HG03108 (cell line): ENCODE results near the gene NCOA4.
"Not testable (repeated sequence)": the region's sequence is repeated elsewhere in the genome, so short reads cannot be mapped to it uniquely, and the experiment has no call there.

Experiments
- ATAC-seq: cut with Tn5 transposase; IDR thresholded peaks from one replicate; pipeline ENCODE4 v1.9.1; 2021; ENCODE audit warnings: moderate library complexity; ENCODE audit not compliant: unreplicated experiment

Gene NCOA4

GRCh38 chr10:46052791-46053375, 22.5 kb upstream of the NCOA4 start:
- no peak for ATAC-seq

GRCh38 chr10:46052057-46052790, 21.8 kb upstream of the NCOA4 start:
- no peak for ATAC-seq

GRCh38 chr10:46050941-46051623, 20.7 kb upstream of the NCOA4 start:
- ATAC-seq: no peak

- not testable (repeated sequence) for ATAC-seq
These were observed 19.0 kb upstream of the NCOA4 start for GRCh38 chr10:46049497-46049831.

GRCh38 chr10:46048152-46048551, 17.7 kb upstream of the NCOA4 start:
- no peak for ATAC-seq

- ATAC-seq: no peak
These were observed 15.8 kb upstream of the NCOA4 start, which contains the start of gene MSMB for GRCh38 chr10:46046261-46046660. TSS of gene MSMB (minus strand) at chr10:46046269. CDS start at chr10:46046237, 32 bp downstream.

- no peak for ATAC-seq
These were observed 12.1 kb upstream of the NCOA4 start for GRCh38 chr10:46042527-46042926.

GRCh38 chr10:46040004-46040403, 9.6 kb upstream of the NCOA4 start:
- ATAC-seq: no peak

- no peak for ATAC-seq
These were observed 6.8 kb upstream of the NCOA4 start for GRCh38 chr10:46037107-46037825.

- ATAC-seq: no peak
These were observed 5.8 kb upstream of the NCOA4 start for GRCh38 chr10:46035923-46036849.

GRCh38 chr10:46033602-46034011, 3.2 kb upstream of the NCOA4 start:
- no peak for ATAC-seq

GRCh38 chr10:46031648-46032532, 1.5 kb upstream of the NCOA4 start:
- ATAC-seq: no peak

GRCh38 chr10:46029461-46030030, 877 bp downstream of the NCOA4 start:
- no peak for ATAC-seq

- ATAC-seq: peak; percentile 27
These were observed 1.6 kb downstream of the NCOA4 start for GRCh38 chr10:46028584-46029460.

GRCh38 chr10:46026106-46026505, 4.3 kb downstream of the NCOA4 start:
- ATAC-seq: no peak

GRCh38 chr10:46025406-46025805, 5.0 kb downstream of the NCOA4 start:
- no peak for ATAC-seq

GRCh38 chr10:46024948-46025347, 5.5 kb downstream of the NCOA4 start:
- ATAC-seq: no peak
